ENCODE data around the gene ASTL. TPM values are rescaled to one million over a fixed set of nuclear protein-coding genes. Genes with fewer than 3 reads are reported as not detected.

ASTL gene
- total RNA-seq, 1 experiment from 2014 or later = 0.79 TPM

- Mint-ChIP-seq H3K4me3 (peak overlapping the region; percentile 76), H3K27me3 (ENCODE audit: low read depth) (peaks cover 35% of the 10 kb centered on the region), H3K27ac (no peak overlapping the region), H3K36me3 (no peaks in the 10 kb centered on the region), H3K9me3 (no peaks in the 10 kb centered on the region), H3K4me1 (peaks cover 25% of the 10 kb centered on the region)
- no peak for TF ChIP-seq CREB1 (CRISPR knock-in tag; IDR thresholded peaks at IDR 0.05)
- no peak for TF ChIP-seq ZNF425 (CRISPR knock-in tag; conservative IDR thresholded peaks at IDR 0.05)
- 0 out of 2 replicates have a peak, but pooled peaks have one; percentile 18 for TF ChIP-seq JUN (CRISPR knock-in tag; IDR thresholded peaks at IDR 0.05)
- no peak for TF ChIP-seq OVOL2 (CRISPR knock-in tag; IDR thresholded peaks at IDR 0.05; ENCODE audit: borderline replicate concordance)
- peak; percentile 16; the same call in 1 of the 2 replicates for TF ChIP-seq CTCF (IDR thresholded peaks at IDR 0.05)
- 0 out of 2 replicates have a peak, but pooled peaks have one; percentile 4 for TF ChIP-seq TEAD4 (CRISPR knock-in tag; IDR thresholded peaks at IDR 0.05)
- TF ChIP-seq NR2C2 (CRISPR knock-in tag; IDR thresholded peaks at IDR 0.05) = 0 out of 2 replicates have a peak, but pooled peaks have one; percentile 35
- 0 out of 2 replicates have a peak, but pooled peaks have one; percentile 33 for TF ChIP-seq ZNF263 (CRISPR knock-in tag; IDR thresholded peaks at IDR 0.05; ENCODE audit: low read depth)
- DNase-seq (ENCODE audit: low spot score) (peak; percentile 60), ATAC-seq (peak; percentile 57)
- POLR2A ChIA-PET = no interaction called here
- CTCF ChIA-PET = interaction anchor here (0.7 to 9.4 kb wide), 11 partner anchors 11 to 151 kb away, joined by 3 to 214 read pairs (median 4); no protein-coding TSS in a partner anchor
Observed at GRCh38 chr2:96143848-96144480, 5.7 kb upstream of the ASTL start.

GRCh38 chr2:96143231-96143847 is 5.0 kb upstream of the ASTL start:
- Mint-ChIP-seq H3K36me3 (no peaks in the 10 kb centered on the region), H3K4me1 (peaks cover 26% of the 10 kb centered on the region), H3K27ac (no peak overlapping the region), H3K27me3 (ENCODE audit: low read depth) (peaks cover 34% of the 10 kb centered on the region), H3K9me3 (no peaks in the 10 kb centered on the region), H3K4me3 (no peak overlapping the region)
- CTCF ChIA-PET = interaction anchor here (1.1 to 9.4 kb wide), 11 partner anchors 10 to 151 kb away, joined by 3 to 214 read pairs (median 4); no protein-coding TSS in a partner anchor
- ATAC-seq = no peak
- DNase-seq (ENCODE audit: low spot score) = peak; percentile 10
- no peak for TF ChIP-seq FOXK1 (CRISPR knock-in tag; IDR thresholded peaks at IDR 0.05)
- no peak for TF ChIP-seq MAX (CRISPR knock-in tag; IDR thresholded peaks at IDR 0.05)
- no peak for TF ChIP-seq ATF3 (CRISPR knock-in tag; conservative IDR thresholded peaks at IDR 0.05)
- TF ChIP-seq E2F5 (CRISPR knock-in tag; IDR thresholded peaks at IDR 0.05) = no peak
- TF ChIP-seq ZNF425 (CRISPR knock-in tag; conservative IDR thresholded peaks at IDR 0.05) = no peak
- TF ChIP-seq ZNF138 (CRISPR knock-in tag; conservative IDR thresholded peaks at IDR 0.05) = no peak
- no peak for TF ChIP-seq NFATC4 (CRISPR knock-in tag; IDR thresholded peaks at IDR 0.05)
- POLR2A ChIA-PET = no interaction called here
